OCI-LY1 (cell line): ENCODE results near the gene SMARCC1.
A peak's percentile ranks its signal among the peaks of the same experiment; 100 is the strongest.

Experiments used
- H2AFZ ChIP-seq: fragments of 200-600 bp; sonication (generic), shearing (Covaris generic); 2 replicates; pipeline ENCODE4 v1.6.0; 2014; ENCODE audit warnings: antibody characterized with exemption, mild to moderate bottlenecking, low read length
- H3F3A ChIP-seq: fragments of 200-600 bp; sonication (generic), shearing (Covaris generic); 2 replicates; pipeline ENCODE4 v1.6.0; 2014; ENCODE audit warnings: mild to moderate bottlenecking, antibody characterized with exemption, low read length, moderate library complexity; ENCODE audit not compliant: insufficient read depth
- H3K27ac ChIP-seq: fragments of 200-600 bp; sonication (generic); 2 replicates; pipeline ENCODE4 v1.5.1; 2014; ENCODE audit warnings: low read length, mixed run types, mild to moderate bottlenecking, low read depth; ENCODE audit not compliant: poor library complexity, severe bottlenecking
- H3K27me3 ChIP-seq: fragments of 200-600 bp; sonication (generic); 2 replicates; pipeline ENCODE4 v1.6.0; 2014; ENCODE audit warnings: antibody characterized with exemption, mild to moderate bottlenecking, low read length, moderate library complexity; ENCODE audit not compliant: insufficient read depth
- H3K36me3 ChIP-seq: fragments of 200-600 bp; sonication (generic); 2 replicates; pipeline ENCODE4 v1.6.1; 2014; ENCODE audit warnings: mild to moderate bottlenecking, antibody characterized with exemption, low read length, moderate library complexity, mixed read lengths; ENCODE audit not compliant: insufficient read depth
- H3K4me1 ChIP-seq: fragments of 200-600 bp; sonication (generic); 2 replicates; pipeline ENCODE4 v1.5.1; 2014; ENCODE audit warnings: mild to moderate bottlenecking, low read length, moderate library complexity; ENCODE audit not compliant: insufficient read depth, severe bottlenecking
- H3K4me2 ChIP-seq: fragments of 200-600 bp; sonication (generic), shearing (Covaris generic); 2 replicates; pipeline ENCODE4 v1.6.1; 2014; ENCODE audit warnings: low read length
- H3K4me3 ChIP-seq: fragments of 200-600 bp; sonication (generic); 2 replicates; pipeline ENCODE4 v1.5.1; 2014; ENCODE audit warnings: low read length, low read depth, mild to moderate bottlenecking, mixed read lengths; ENCODE audit not compliant: poor library complexity, severe bottlenecking
- H3K79me2 ChIP-seq: fragments of 200-600 bp; shearing (Covaris generic); 2 replicates; pipeline ENCODE4 v1.6.1; 2016; ENCODE audit warnings: mixed run types, low read length, mixed read lengths; ENCODE audit not compliant: insufficient read depth
- H3K9ac ChIP-seq: fragments of 200-600 bp; sonication (generic), shearing (Covaris generic); 2 replicates; pipeline ENCODE4 v1.6.1; 2014; ENCODE audit warnings: mild to moderate bottlenecking, low read length, mixed read lengths
- H3K9me2 ChIP-seq: fragments of 200-600 bp; sonication (generic), shearing (Covaris generic); 2 replicates; pipeline ENCODE4 v1.6.1; 2014; ENCODE audit warnings: low read depth, mild to moderate bottlenecking, low read length, mixed read lengths
- H3K9me3 ChIP-seq: fragments of 200-600 bp; shearing (Covaris generic); 2 replicates; pipeline ENCODE4 v1.6.1; 2014; ENCODE audit warnings: low read length, mixed read lengths
- H4K20me1 ChIP-seq: fragments of 200-600 bp; sonication (generic), shearing (Covaris generic); 2 replicates; pipeline ENCODE4 v1.6.0; 2016; ENCODE audit warnings: mild to moderate bottlenecking, low read length; ENCODE audit not compliant: insufficient read depth
- EZH2 ChIP-seq: fragments of 200-600 bp; sonication (generic), shearing (Covaris generic); IDR thresholded peaks from 2 replicates; pipeline ENCODE4 v1.8.0; 2017; ENCODE audit warnings: borderline replicate concordance, mixed run types, mild to moderate bottlenecking, antibody characterized with exemption, low read length, moderate library complexity, mixed read lengths
- TF ChIP-seq, protein P1 (sequence below): fragments of 200-600 bp; sonication (generic), shearing (Covaris generic); IDR thresholded peaks from 2 replicates; pipeline ENCODE4 v1.5.1; 2017; ENCODE audit warnings: mild to moderate bottlenecking, antibody characterized with exemption, low read length, moderate library complexity, mixed read lengths

Gene SMARCC1

DNA sequence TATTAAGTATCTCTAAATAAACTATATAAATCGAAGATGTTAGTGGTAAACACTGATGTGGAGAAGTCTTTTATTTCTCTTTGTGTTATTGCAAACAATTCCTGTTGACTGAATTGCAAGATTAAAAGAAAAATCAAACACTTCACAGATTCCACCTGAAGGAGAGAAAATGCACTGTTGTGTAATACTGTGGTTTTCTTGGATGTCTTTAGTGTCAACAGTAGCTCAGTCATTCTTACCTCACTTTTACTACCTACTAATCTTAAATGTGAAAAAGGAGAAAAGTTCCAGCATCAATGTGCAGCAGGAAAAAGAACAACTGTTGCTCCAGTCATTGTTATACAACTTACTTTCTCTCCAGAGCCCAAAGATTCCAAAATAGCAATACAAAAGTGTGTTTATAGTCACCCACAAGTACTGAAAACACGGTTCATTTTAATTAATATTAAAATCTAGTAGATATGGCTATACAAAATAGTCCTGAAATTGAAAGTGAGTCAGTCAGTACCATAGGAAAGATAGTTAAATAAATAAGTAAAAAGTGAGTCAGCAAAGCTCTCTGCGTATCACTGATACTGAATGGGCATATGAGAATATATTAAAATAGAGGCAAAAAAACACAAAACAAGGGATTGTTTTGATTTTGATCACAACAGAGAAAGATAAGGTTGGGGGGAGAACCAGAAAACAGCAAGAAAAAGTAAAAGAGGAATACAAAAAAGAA lies 112.5 kb downstream of the SMARCC1 start:
- no peak for TF ChIP-seq EZH2
- TF ChIP-seq, protein P1, sequence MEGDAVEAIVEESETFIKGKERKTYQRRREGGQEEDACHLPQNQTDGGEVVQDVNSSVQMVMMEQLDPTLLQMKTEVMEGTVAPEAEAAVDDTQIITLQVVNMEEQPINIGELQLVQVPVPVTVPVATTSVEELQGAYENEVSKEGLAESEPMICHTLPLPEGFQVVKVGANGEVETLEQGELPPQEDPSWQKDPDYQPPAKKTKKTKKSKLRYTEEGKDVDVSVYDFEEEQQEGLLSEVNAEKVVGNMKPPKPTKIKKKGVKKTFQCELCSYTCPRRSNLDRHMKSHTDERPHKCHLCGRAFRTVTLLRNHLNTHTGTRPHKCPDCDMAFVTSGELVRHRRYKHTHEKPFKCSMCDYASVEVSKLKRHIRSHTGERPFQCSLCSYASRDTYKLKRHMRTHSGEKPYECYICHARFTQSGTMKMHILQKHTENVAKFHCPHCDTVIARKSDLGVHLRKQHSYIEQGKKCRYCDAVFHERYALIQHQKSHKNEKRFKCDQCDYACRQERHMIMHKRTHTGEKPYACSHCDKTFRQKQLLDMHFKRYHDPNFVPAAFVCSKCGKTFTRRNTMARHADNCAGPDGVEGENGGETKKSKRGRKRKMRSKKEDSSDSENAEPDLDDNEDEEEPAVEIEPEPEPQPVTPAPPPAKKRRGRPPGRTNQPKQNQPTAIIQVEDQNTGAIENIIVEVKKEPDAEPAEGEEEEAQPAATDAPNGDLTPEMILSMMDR, result no peak
- peaks cover 80% of the 10 kb centered on the region for H3K36me3 ChIP-seq
- H3K79me2 ChIP-seq, result no peaks in the 10 kb centered on the region
- no peaks in the 10 kb centered on the region for H3K9me3 ChIP-seq
- no peak overlapping the region for H3K27ac ChIP-seq
- H2AFZ ChIP-seq, result no peak overlapping the region
- no peaks in the 10 kb centered on the region for H3K27me3 ChIP-seq
- H3K4me1 ChIP-seq, result no peaks in the 10 kb centered on the region
- no peak overlapping the region for H3K9ac ChIP-seq
- no peaks in the 10 kb centered on the region for H3F3A ChIP-seq
- H3K4me2 ChIP-seq, result no peak overlapping the region
- H3K9me2 ChIP-seq, result no peaks in the 10 kb centered on the region
- no peak overlapping the region for H3K4me3 ChIP-seq
- no peaks in the 10 kb centered on the region for H4K20me1 ChIP-seq

DNA sequence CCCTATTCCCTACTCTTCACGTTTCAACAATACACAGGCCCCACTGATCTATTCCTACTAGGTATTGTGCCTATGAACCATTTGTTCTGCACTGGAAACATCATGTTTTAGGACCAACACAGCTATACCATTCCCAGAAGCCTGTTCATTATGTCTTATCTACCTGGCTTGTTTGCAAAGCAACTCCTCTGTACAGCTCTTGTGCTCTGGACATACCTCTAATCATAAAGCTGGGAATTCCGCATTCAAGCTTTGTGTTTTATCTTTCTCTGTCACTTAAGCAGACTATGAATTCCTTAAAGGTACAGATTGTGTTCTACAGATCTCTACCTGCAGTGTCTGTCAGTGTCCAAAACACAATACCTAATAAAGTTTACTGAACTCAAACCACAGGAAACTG lies 115.6 kb downstream of the SMARCC1 start:
- no peaks in the 10 kb centered on the region for H3F3A ChIP-seq
- H3K79me2 ChIP-seq, result no peaks in the 10 kb centered on the region
- no peak overlapping the region for H3K9ac ChIP-seq
- TF ChIP-seq, protein P1, result no peak
- TF ChIP-seq EZH2, result no peak
- H4K20me1 ChIP-seq, result no peaks in the 10 kb centered on the region
- no peaks in the 10 kb centered on the region for H3K4me1 ChIP-seq
- H3K9me3 ChIP-seq, result no peaks in the 10 kb centered on the region
- no peak overlapping the region for H3K4me2 ChIP-seq
- H2AFZ ChIP-seq, result no peak overlapping the region
- H3K27ac ChIP-seq, result no peak overlapping the region
- no peaks in the 10 kb centered on the region for H3K9me2 ChIP-seq
- no peaks in the 10 kb centered on the region for H3K27me3 ChIP-seq
- H3K4me3 ChIP-seq, result no peak overlapping the region
- peaks cover 76% of the 10 kb centered on the region for H3K36me3 ChIP-seq

DNA sequence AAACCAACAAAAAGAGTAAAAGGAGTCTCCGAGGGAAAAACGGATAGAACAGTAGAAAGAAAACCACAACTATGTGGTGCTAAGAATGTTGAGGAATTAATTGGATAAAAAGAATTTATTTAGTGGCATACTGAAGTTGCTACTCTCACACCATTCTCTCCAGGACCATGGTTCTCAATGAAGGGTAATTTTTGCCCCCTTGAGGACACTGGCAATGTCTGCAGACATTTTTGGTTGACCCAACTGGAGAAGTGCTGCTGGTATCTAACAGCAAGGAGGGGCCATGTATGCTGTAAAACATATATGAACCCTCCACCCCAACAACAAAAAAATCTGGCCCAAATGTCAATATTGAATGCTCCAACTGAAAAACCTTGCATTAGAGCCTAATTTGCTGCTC lies 117.2 kb downstream of the SMARCC1 start:
- TF ChIP-seq, protein P1, result peak; percentile 49
- no peak for TF ChIP-seq EZH2
- Histone ChIP-seq H4K20me1 (no peaks in the 10 kb centered on the region), H3K27me3 (no peaks in the 10 kb centered on the region), H2AFZ (no peak overlapping the region), H3K9ac (no peak overlapping the region), H3K79me2 (no peaks in the 10 kb centered on the region), H3K9me3 (peaks cover 2% of the 10 kb centered on the region; the same call in 1 of the 2 replicates), H3K36me3 (peaks cover 77% of the 10 kb centered on the region), H3K27ac (no peak overlapping the region), H3K4me3 (no peak overlapping the region), H3K9me2 (no peaks in the 10 kb centered on the region), H3F3A (no peaks in the 10 kb centered on the region), H3K4me2 (no peak overlapping the region), H3K4me1 (no peaks in the 10 kb centered on the region)
